Endothelial cell of umbilical vein (primary cell): ENCODE results near the gene KCNMB2.

Experiments
- CTCF ChIP-seq, 2 donors: IDR thresholded peaks; 1 replicate in 1 of 2; 2 replicates in 1 of 2; pipeline ENCODE4 v1.5.1; 2011; ENCODE audit warnings: low read length in 2 of 2, mild to moderate bottlenecking in 2 of 2, moderate library complexity in 2 of 2, control low read depth in 1 of 2, inconsistent platforms in 1 of 2, low read depth in 1 of 2; ENCODE audit not compliant: insufficient read depth in 1 of 2; ENCODE audit errors: extremely low read depth in 1 of 2
- JUN ChIP-seq: IDR thresholded peaks from 2 replicates; pipeline ENCODE4 v1.6.1; 2011; ENCODE audit warnings: borderline replicate concordance, low read depth; ENCODE audit not compliant: insufficient read length, insufficient read depth
- MYC ChIP-seq: IDR thresholded peaks from one replicate; pipeline ENCODE4 v1.6.1; 2011; ENCODE audit warnings: mild to moderate bottlenecking, low read depth, low read length
- POLR2A ChIP-seq: IDR thresholded peaks from 2 replicates; pipeline ENCODE4 v1.6.1; 2012; ENCODE audit warnings: low read depth, mild to moderate bottlenecking, control low read depth, low read length

GRCh38 chr3:178585454-178585853, 49.2 kb downstream of the KCNMB2 start:
- TF ChIP-seq MYC (no peak), CTCF (IDR thresholded peaks at IDR 0.05; ENCODE audit: extremely low read depth in 1 of 2, insufficient read depth in 1 of 2, low read depth in 1 of 2, low read length in 2 of 2) (no peak), POLR2A (no peak), JUN (no peak)
